ENCODE data around the gene HMGB3. TPM values are rescaled to one million over a fixed set of nuclear protein-coding genes. Genes with fewer than 3 reads are reported as not detected.

HMGB3 gene
- total RNA-seq, 1 experiment from 2014 or later, result 373 TPM

DNA sequence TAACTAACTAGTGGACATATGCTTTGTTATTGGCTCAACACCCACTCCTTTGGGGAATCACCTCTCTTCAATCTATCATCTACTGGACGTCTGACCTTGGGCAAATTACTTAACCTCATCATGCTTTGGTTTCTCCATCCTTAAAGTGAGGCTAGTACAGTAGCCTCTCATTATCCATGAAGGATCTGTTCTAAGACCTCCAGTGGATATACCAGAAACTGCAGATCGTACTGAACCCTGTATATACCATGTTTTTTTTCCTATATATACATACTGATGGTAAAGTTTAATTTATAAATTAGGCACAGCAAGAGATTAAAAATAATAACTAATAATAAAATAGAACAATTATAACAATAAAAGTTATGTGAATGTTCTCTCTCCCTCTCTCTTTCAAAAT is 56.2 kb downstream of the HMGB3 start:
- Histone ChIP-seq H3T11ph (ENCODE audit: low read length) (no peak overlapping the region), H2AFZ (ENCODE audit: low read length) (no peak overlapping the region), H3K27ac (ENCODE audit: insufficient read length, low read depth, low read length) (no peak overlapping the region), H4K5ac (ENCODE audit: insufficient read length, low read depth, low read length) (no peak overlapping the region), H3K9me3 (ENCODE audit: control insufficient read depth, low read depth, low read length) (no peaks in the 10 kb centered on the region), H3K23me2 (ENCODE audit: insufficient read length, low read depth, low read length, poor library complexity, severe bottlenecking) (no peaks in the 10 kb centered on the region), H3K18ac (ENCODE audit: insufficient read length, low read depth, low read length) (no peak overlapping the region), H2BK20ac (ENCODE audit: low read depth, low read length, poor library complexity, severe bottlenecking) (no peak overlapping the region), H4K8ac (replicated peaks; ENCODE audit: insufficient read length, low read depth, low read length) (no peak overlapping the region), H3K4me1 (ENCODE audit: insufficient read depth, low read length) (no peaks in the 10 kb centered on the region), H3K9ac (ENCODE audit: extremely low read depth, insufficient read length, low read length) (no peak overlapping the region), H3K27me3 (ENCODE audit: insufficient read depth, low read length) (no peaks in the 10 kb centered on the region), H4K91ac (ENCODE audit: insufficient read length, low read depth, low read length) (no peak overlapping the region), H3K4me2 (ENCODE audit: insufficient read depth, insufficient read length, low read length) (no peak overlapping the region), H2AK5ac (ENCODE audit: insufficient read length, low read length) (no peak overlapping the region), H3K79me2 (ENCODE audit: insufficient read depth, low read length) (no peaks in the 10 kb centered on the region), H2BK12ac (ENCODE audit: insufficient read length, low read depth, low read length) (no peak overlapping the region), H2BK15ac (ENCODE audit: low read depth, low read length) (no peak overlapping the region), H3K4ac (ENCODE audit: low read depth, low read length) (no peak overlapping the region), H3K79me1 (ENCODE audit: insufficient read depth, low read depth, low read length, poor library complexity, severe bottlenecking) (no peaks in the 10 kb centered on the region), H3K56ac (ENCODE audit: insufficient read length, low read depth, low read length) (no peak overlapping the region), H3K14ac (ENCODE audit: insufficient read depth, low read length) (no peak overlapping the region), H2BK5ac (ENCODE audit: insufficient read length, low read length) (no peak overlapping the region), H4K20me1 (ENCODE audit: control insufficient read depth, insufficient read depth, insufficient read length) (no peaks in the 10 kb centered on the region), H2BK120ac (ENCODE audit: low read depth, low read length, poor library complexity, severe bottlenecking) (no peak overlapping the region), H3K23ac (ENCODE audit: insufficient read length, low read depth, low read length) (no peak overlapping the region)
- H3K27me3 Mint-ChIP-seq (ENCODE audit: low read depth), result no peaks in the 10 kb centered on the region; the same call in none of the 2 replicates
- H3K9me3 Mint-ChIP-seq, result peaks cover 59 to 74% of the 10 kb centered on the region in 2 experiments
- H3K4me1 Mint-ChIP-seq, result no peaks in the 10 kb centered on the region
- no peak for DNase-seq
- TF ChIP-seq, protein P1, sequence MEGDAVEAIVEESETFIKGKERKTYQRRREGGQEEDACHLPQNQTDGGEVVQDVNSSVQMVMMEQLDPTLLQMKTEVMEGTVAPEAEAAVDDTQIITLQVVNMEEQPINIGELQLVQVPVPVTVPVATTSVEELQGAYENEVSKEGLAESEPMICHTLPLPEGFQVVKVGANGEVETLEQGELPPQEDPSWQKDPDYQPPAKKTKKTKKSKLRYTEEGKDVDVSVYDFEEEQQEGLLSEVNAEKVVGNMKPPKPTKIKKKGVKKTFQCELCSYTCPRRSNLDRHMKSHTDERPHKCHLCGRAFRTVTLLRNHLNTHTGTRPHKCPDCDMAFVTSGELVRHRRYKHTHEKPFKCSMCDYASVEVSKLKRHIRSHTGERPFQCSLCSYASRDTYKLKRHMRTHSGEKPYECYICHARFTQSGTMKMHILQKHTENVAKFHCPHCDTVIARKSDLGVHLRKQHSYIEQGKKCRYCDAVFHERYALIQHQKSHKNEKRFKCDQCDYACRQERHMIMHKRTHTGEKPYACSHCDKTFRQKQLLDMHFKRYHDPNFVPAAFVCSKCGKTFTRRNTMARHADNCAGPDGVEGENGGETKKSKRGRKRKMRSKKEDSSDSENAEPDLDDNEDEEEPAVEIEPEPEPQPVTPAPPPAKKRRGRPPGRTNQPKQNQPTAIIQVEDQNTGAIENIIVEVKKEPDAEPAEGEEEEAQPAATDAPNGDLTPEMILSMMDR (conservative IDR thresholded peaks at IDR 0.05), result no peak
- H3K4me3 Mint-ChIP-seq, result no peak overlapping the region
- no peak overlapping the region for H3K27ac Mint-ChIP-seq
- H3K36me3 Mint-ChIP-seq (ENCODE audit: insufficient read depth in 1 of 3, low read depth in 3 of 3), result no peaks in the 10 kb centered on the region; a peak in 2 of 7 replicates
- no CpG with 5 or more reads among the region's 2 CpGs for WGBS (ENCODE audit: extremely low coverage, insufficient read length, low lambda C conversion rate)

Other genes with a start within 250 kb of the HMGB3 start
- gene CD99L2, start 84.7 kb upstream of the HMGB3 start, total RNA-seq (2021), result 7.2 and 7.3 TPM in 2 replicates
- gene GPR50, start 193.2 kb downstream of the HMGB3 start, total RNA-seq (2021), result 11.9 and 12.2 TPM in 2 replicates